GM19372 (cell line): ENCODE results near the gene BLVRB.
A peak's percentile ranks its signal among the peaks of the same experiment; 100 is the strongest.
"Not testable (repeated sequence)": the region's sequence is repeated elsewhere in the genome, so short reads cannot be mapped to it uniquely, and the experiment has no call there.

ENCODE experiments used
- ATAC-seq: cut with Tn5 transposase; IDR thresholded peaks from one replicate; pipeline ENCODE4 v1.9.1; 2021; ENCODE audit warnings: mild to moderate bottlenecking, low read depth, moderate library complexity; ENCODE audit not compliant: unreplicated experiment

The BLVRB gene

DNA sequence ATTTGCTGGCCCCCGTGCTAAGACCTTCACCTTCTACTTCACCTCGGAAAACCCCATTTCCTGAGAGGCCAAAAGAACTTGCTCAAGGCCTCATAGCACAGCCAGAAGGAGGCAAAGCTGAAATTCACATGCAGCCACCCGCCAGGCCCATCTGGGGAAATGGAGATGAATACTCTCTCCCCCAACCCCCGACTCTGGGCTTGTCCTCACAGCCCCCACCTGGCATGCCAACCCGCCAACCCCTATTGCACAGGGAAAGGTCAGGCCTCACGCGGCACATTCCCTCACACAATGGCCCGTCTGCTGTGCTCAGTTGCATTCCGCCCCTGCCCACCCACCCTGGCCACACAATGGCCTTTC lies 55.5 kb downstream of the BLVRB start:
- ATAC-seq: no peak

DNA sequence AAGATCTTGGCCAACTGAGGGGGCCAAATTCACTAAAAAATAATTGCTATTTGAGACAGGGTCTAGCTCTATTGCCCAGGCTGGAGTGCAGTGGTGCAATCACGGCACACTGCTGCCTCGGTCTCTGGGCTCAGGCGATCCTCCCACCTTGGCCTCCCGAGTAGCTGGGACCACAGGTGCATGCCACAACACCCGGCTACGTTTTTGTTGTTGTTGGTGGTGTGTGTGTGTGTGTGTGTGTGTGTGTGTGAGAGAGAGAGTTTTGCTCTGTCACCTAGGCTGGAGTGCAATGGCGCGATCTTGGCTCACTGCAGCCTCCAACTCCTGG lies 57.0 kb downstream of the BLVRB start:
- ATAC-seq: not testable (repeated sequence)

DNA sequence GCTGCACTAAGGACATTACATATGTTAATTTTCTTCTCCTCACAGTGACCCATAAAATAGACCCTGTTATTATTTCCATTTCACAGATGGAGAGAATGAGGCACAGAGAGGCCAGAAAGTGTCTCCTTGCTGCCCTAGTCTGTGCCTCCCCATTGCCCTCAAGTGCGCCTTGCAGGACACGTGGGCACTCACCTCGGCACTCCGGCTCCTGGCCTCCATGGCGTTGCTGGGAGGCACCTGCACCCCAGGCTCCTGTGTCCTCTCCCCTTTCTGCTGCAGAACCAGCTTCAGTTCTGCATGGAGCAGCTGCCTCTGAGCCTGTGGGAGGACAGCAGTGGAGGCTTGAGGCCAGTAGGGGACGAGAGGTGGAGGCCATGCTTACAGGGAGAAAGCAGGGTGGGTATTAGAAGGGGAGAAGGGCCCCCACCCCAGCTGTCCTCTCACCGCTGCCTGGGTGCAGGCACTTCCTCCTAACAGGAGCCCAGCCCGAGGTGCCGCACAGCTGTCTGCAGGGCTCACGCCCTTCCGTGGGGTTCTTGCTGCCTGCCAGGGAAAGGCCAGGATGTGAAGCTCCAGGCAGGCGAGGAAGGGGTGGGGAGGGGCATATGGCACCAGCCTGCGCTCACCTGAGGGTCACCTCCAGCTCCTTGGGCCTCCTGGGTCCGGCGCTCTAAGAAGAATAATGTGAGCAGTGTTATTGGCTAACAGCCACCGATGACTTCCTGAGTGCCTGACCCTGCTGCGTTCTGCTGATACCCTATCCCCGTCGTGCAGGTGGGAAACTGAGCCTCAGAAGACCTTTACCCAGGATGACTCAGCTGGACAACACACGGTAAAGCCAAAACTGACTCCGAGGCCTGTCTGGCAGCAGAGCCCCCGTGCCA lies 57.6 kb downstream of the BLVRB start:
- ATAC-seq: no peak

DNA sequence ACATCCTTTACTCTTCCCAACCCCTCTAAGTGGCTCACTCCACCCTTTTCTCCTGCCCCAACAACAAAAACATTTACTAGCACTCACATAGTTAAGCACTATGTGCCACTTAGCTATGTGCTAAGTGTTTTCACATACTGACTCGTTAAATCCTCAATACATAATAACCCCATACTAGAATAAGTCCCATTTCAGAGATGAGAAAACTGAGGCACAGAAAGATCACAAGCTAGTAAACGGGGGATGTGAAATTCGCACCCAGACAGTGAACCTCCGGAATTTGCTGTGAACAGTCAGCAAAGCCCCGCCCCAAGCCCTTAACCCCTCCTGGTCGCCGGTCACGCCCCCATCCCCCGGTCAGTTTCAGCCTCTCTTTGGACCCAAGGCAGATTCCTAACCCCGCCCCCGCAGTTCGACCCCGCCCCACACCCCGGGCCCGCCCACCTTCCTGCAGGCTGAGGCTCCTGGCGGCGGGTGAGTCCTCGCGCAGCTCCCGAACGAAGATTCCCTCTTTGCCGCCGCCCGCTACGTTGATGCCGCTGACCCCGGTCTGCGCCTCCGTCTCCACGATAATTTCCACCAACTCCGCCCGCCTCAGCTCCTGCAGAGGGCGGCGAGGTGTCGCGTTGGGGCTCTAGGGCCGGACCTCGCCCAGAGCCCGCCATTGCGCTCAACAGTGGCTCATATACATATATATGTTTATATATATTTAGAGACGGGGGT lies 62.1 kb downstream of the BLVRB start:
- ATAC-seq: peak; percentile 64

DNA sequence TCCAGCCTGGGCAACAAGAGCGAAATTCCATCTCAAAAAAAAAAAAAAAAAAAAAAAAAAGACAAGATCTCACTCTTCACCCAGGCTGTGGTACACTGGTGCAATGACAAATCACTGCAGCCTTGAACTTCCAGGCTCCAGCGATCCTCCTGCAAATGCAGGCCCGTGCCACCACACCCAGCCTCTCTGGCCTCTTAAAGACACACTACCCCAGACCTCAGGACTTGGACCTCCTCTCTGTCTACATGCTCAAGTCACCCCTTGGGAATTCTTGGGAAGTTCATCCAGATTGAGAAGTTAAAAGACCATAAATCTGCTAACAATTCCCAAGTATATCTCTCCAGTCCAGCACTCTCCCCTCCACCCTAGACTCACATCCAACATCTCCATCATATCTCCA lies 65.0 kb downstream of the BLVRB start:
- no peak for ATAC-seq

DNA sequence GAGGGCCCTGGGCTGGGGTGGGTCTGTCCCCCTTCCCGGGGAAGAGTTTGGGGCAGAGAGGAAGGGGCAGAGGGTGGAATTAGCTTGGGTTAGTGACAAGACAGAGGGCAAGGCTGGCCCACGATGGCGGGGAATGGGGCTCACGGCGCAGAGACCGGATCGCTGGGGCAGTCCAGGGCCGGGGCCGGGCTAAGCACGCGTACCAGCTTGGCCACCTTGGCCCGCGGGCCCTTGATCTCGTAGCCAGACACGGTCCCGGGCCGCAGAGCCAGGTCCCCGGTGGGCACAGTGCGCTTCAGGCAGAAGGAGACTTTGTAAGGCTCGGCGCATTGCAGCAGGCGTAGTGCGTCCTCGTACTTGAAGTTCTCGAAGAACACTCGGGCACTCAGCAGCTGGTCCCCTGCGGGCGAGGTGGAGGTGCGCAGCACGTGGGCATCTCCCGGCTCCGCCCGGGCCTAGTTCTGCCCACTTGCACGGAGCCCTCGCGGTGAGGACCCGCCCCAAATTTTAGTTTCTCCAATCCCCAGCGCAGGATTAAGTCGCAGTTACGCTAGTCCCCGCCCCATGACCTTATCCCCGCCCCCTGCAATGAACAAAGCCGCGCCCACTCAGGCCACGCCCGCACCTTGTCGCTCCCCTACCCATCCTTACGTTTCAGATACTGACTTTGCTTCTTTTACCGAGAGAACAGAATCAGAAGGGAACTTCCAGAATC lies 67.0 kb downstream of the BLVRB start:
- ATAC-seq: no peak
